Transverse colon (tissue), 4 donors: ENCODE measurements around the gene SLMAP.

Experiments
- EP300 ChIP-seq: sonication (generic); formaldehyde crosslinking; IDR thresholded peaks from one replicate; pipeline ENCODE4 v1.6.1; 2017; ENCODE audit warnings: antibody characterized with exemption, low read depth
- POLR2A ChIP-seq: fragments of 450-650 bp; IDR thresholded peaks from one replicate; pipeline ENCODE4 v1.6.1; 2016; ENCODE audit warnings: antibody characterized with exemption, mild to moderate bottlenecking, moderate library complexity
- POLR2AphosphoS5 ChIP-seq, 3 donors: sonication (generic); formaldehyde crosslinking; IDR thresholded peaks; one replicate each; pipeline ENCODE4 v1.6.1; 2016; ENCODE audit warnings: antibody characterized with exemption in 3 of 3
- TF ChIP-seq, protein P1 (sequence below), 5 experiments: fragments of 200-600 bp in 3 of 5; fragments of 450-650 bp in 2 of 5; sonication (generic) in 3 of 5; IDR thresholded peaks; 1 replicate in 2 of 5; 2 replicates in 3 of 5; pipeline ENCODE4 v1.5.1; 2016 to 2017; ENCODE audit warnings: antibody characterized with exemption in 5 of 5, inconsistent platforms in 3 of 5, mild to moderate bottlenecking in 2 of 5, moderate library complexity in 1 of 5

DNA sequence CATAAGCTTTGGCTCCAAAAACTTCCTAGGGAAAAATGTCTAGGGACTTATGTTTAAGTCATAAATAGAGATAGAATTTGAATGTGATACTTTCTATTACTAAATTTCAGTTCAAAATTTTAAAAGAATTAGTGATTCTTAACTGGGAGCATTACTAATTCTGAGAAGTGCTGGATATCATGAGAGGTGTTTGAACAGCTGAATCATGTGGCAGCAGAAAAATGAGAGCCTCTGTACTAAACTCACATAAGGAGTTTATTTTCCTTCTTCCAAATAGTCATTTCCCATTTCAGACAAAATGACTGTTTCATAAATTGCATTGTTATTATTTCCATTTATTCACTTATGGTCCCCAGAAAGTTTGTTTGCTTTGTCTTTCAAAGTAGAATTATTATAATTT lies 62.7 kb downstream of the SLMAP start:
- TF ChIP-seq EP300 (no peak), POLR2A (no peak), POLR2AphosphoS5 (IDR thresholded peaks at IDR 0.05) (no peak)
- TF ChIP-seq, protein P1, sequence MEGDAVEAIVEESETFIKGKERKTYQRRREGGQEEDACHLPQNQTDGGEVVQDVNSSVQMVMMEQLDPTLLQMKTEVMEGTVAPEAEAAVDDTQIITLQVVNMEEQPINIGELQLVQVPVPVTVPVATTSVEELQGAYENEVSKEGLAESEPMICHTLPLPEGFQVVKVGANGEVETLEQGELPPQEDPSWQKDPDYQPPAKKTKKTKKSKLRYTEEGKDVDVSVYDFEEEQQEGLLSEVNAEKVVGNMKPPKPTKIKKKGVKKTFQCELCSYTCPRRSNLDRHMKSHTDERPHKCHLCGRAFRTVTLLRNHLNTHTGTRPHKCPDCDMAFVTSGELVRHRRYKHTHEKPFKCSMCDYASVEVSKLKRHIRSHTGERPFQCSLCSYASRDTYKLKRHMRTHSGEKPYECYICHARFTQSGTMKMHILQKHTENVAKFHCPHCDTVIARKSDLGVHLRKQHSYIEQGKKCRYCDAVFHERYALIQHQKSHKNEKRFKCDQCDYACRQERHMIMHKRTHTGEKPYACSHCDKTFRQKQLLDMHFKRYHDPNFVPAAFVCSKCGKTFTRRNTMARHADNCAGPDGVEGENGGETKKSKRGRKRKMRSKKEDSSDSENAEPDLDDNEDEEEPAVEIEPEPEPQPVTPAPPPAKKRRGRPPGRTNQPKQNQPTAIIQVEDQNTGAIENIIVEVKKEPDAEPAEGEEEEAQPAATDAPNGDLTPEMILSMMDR (IDR thresholded peaks at IDR 0.05) = no peak
